WTC11 (cell line): ENCODE results near the gene M6PR. TPM values are rescaled to one million over a fixed set of nuclear protein-coding genes. Genes with fewer than 3 reads are reported as not detected.

Experiments used
- ELF4 ChIP-seq: sonication (generic); formaldehyde crosslinking; IDR thresholded peaks from 2 replicates; pipeline ENCODE4 v1.8.1; 2022; ENCODE audit warnings: low read depth, mild to moderate bottlenecking, moderate library complexity, missing genetic modification reagents
- ESRRA ChIP-seq: sonication (generic); formaldehyde crosslinking; IDR thresholded peaks from 2 replicates; pipeline ENCODE4 v1.8.1; 2022; ENCODE audit warnings: mild to moderate bottlenecking, missing genetic modification reagents, borderline replicate concordance
- FOXJ3 ChIP-seq: sonication (generic); formaldehyde crosslinking; IDR thresholded peaks from 2 replicates; pipeline ENCODE4 v1.9.0; 2021; ENCODE audit warnings: missing genetic modification reagents, mild to moderate bottlenecking, borderline replicate concordance
- FOXP1 ChIP-seq: sonication (generic); formaldehyde crosslinking; IDR thresholded peaks from 2 replicates; pipeline ENCODE4 v1.8.0; 2022; ENCODE audit warnings: missing genetic modification reagents, mild to moderate bottlenecking, moderate library complexity, borderline replicate concordance
- GRHL2 ChIP-seq: fragments of 250-450 bp; sonication (Bioruptor Pico); IDR thresholded peaks from 2 replicates; pipeline ENCODE4 v1.8.0; 2022; ENCODE audit warnings: mild to moderate bottlenecking, moderate library complexity; ENCODE audit not compliant: insufficient replicate concordance, severe bottlenecking
- GTF2I ChIP-seq: fragments of 250-450 bp; sonication (Bioruptor Pico); conservative IDR thresholded peaks from 2 replicates; pipeline ENCODE4 v1.4.0; 2021; ENCODE audit warnings: mild to moderate bottlenecking
- HMGA2 ChIP-seq: fragments of 250-450 bp; sonication (Bioruptor Pico); IDR thresholded peaks from 2 replicates; pipeline ENCODE4 v1.4.0; 2021; ENCODE audit warnings: mild to moderate bottlenecking, moderate library complexity
- JAZF1 ChIP-seq: fragments of 250-450 bp; sonication (Bioruptor Pico); IDR thresholded peaks from 2 replicates; pipeline ENCODE4 v1.9.0; 2021; ENCODE audit warnings: moderate library complexity, mild to moderate bottlenecking, inconsistent platforms
- JUN ChIP-seq: sonication (generic); formaldehyde crosslinking; IDR thresholded peaks from 2 replicates; pipeline ENCODE4 v1.8.0; 2023; ENCODE audit warnings: mild to moderate bottlenecking, missing genetic modification reagents
- MXD4 ChIP-seq: fragments of 250-450 bp; sonication (Bioruptor Pico); IDR thresholded peaks from 2 replicates; pipeline ENCODE4 v1.8.0; 2021; ENCODE audit warnings: mild to moderate bottlenecking, moderate library complexity, borderline replicate concordance
- MYBL2 ChIP-seq: sonication (generic); formaldehyde crosslinking; IDR thresholded peaks from 2 replicates; pipeline ENCODE4 v1.8.1; 2023; ENCODE audit warnings: mild to moderate bottlenecking, moderate library complexity, missing genetic modification reagents
- NFE2L1 ChIP-seq: sonication (generic); formaldehyde crosslinking; IDR thresholded peaks from 2 replicates; pipeline ENCODE4 v1.8.1; 2023; ENCODE audit warnings: missing genetic modification reagents
- NFYB ChIP-seq: sonication (generic); formaldehyde crosslinking; conservative IDR thresholded peaks from 2 replicates; pipeline ENCODE4 v1.8.0; 2022; ENCODE audit warnings: low read depth, missing genetic modification reagents
- NR3C1 ChIP-seq: sonication (generic); formaldehyde crosslinking; conservative IDR thresholded peaks from 2 replicates; pipeline ENCODE4 v1.8.1; 2023; ENCODE audit warnings: low read depth, mild to moderate bottlenecking, missing genetic modification reagents
- SOX15 ChIP-seq: fragments of 250-450 bp; sonication (Bioruptor Pico); IDR thresholded peaks from 2 replicates; pipeline ENCODE4 v1.9.0; 2021; ENCODE audit warnings: mild to moderate bottlenecking
- TEAD1 ChIP-seq: sonication (generic); formaldehyde crosslinking; IDR thresholded peaks from 2 replicates; pipeline ENCODE4 v1.8.0; 2022; ENCODE audit warnings: mild to moderate bottlenecking, missing genetic modification reagents
- ZNF121 ChIP-seq: sonication (generic); formaldehyde crosslinking; IDR thresholded peaks from 2 replicates; pipeline ENCODE4 v1.8.0; 2023; ENCODE audit warnings: missing genetic modification reagents
- ZNF416 ChIP-seq: fragments of 250-450 bp; sonication (Bioruptor Pico); IDR thresholded peaks from 2 replicates; pipeline ENCODE4 v1.9.0; 2021; ENCODE audit warnings: mild to moderate bottlenecking, inconsistent platforms
- total RNA-seq: library from RNA; stranded (reverse); gene quantifications from 3 replicates; pipeline ENCODE4 v1.2.3, GENCODE V29; 2021
- TF ChIP-seq, protein P1 (sequence below): sonication (generic); formaldehyde crosslinking; IDR thresholded peaks from 2 replicates; pipeline ENCODE4 v1.8.1; 2022; ENCODE audit warnings: low read depth, missing genetic modification reagents, borderline replicate concordance
- TF ChIP-seq, protein P2 (sequence below): sonication (generic); formaldehyde crosslinking; conservative IDR thresholded peaks from 2 replicates; pipeline ENCODE4 v1.8.1; 2022; ENCODE audit warnings: mild to moderate bottlenecking, missing genetic modification reagents
- TF ChIP-seq, protein P3 (sequence below): fragments of 250-450 bp; sonication (Bioruptor Pico); IDR thresholded peaks from 2 replicates; pipeline ENCODE4 v1.9.0; 2021; ENCODE audit warnings: mild to moderate bottlenecking
- TF ChIP-seq, protein P4 (sequence below): sonication (generic); formaldehyde crosslinking; IDR thresholded peaks from 2 replicates; pipeline ENCODE4 v1.8.1; 2023; ENCODE audit warnings: mild to moderate bottlenecking, moderate library complexity, missing genetic modification reagents
- TF ChIP-seq, protein P5 (sequence below): sonication (generic); formaldehyde crosslinking; IDR thresholded peaks from 2 replicates; pipeline ENCODE4 v1.8.1; 2022; ENCODE audit warnings: mild to moderate bottlenecking, missing genetic modification reagents, moderate library complexity, borderline replicate concordance
- TF ChIP-seq, protein P6 (sequence below): sonication (generic); formaldehyde crosslinking; IDR thresholded peaks from 2 replicates; pipeline ENCODE4 v1.8.0; 2023; ENCODE audit warnings: missing genetic modification reagents
- TF ChIP-seq, protein P7 (sequence below): sonication (generic); formaldehyde crosslinking; IDR thresholded peaks from 2 replicates; pipeline ENCODE4 v1.8.0; 2023; ENCODE audit warnings: mild to moderate bottlenecking, missing genetic modification reagents
- TF ChIP-seq, protein P8 (sequence below): sonication (generic); formaldehyde crosslinking; IDR thresholded peaks from 2 replicates; pipeline ENCODE4 v1.8.0; 2022; ENCODE audit warnings: mild to moderate bottlenecking, missing genetic modification reagents
- TF ChIP-seq, protein P9 (sequence below): fragments of 250-450 bp; sonication (Bioruptor Pico); IDR thresholded peaks from 2 replicates; pipeline ENCODE4 v1.9.0; 2021; ENCODE audit warnings: moderate library complexity, mild to moderate bottlenecking, inconsistent platforms, borderline replicate concordance

M6PR gene
- total RNA-seq, 1 experiment from 2014 or later = 139 TPM

DNA sequence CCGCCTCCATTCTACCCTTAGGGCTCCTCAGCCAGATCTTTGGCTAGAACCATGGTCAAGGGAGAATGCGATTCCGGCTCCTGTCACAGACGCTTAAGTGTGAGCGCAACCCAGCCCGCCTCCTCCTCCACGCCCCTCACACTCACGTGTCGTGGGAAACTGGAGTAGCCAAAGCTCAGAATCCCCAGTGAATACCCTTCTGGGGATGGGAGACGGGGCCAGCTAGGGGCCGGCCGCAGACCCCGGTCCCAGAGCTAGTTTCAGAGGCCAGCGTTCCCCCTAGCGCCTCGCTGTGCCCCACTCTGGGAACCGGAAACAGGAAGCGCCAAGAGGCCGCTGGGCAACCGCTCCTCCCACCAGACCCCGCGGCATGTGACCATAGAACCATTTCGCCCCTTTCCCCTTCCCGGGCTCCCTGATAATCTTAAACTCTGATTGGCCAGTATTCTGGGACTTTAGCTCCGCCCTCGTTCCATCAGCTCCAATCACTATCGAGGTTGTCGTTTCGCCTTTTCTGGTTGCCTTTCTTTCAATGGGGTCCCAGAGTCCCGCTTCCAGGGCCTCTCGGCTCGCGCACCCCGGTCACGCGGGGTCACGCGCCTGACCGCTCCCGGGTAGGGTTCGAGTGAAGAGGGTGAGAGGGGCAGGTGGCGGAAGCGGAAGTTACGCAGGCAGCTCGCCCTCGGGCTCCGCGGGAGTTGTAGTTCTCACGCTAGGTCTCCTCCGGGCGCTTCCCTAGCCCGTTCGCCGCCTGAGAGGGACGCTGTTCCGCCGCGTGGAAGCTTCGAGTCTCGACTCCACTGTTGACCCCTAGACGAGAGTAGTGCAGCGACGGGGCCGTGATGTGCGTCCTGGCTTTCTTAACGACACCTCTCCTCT is at the start of gene M6PR (continued):
- TF ChIP-seq, protein P1, sequence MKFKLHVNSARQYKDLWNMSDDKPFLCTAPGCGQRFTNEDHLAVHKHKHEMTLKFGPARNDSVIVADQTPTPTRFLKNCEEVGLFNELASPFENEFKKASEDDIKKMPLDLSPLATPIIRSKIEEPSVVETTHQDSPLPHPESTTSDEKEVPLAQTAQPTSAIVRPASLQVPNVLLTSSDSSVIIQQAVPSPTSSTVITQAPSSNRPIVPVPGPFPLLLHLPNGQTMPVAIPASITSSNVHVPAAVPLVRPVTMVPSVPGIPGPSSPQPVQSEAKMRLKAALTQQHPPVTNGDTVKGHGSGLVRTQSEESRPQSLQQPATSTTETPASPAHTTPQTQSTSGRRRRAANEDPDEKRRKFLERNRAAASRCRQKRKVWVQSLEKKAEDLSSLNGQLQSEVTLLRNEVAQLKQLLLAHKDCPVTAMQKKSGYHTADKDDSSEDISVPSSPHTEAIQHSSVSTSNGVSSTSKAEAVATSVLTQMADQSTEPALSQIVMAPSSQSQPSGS (CRISPR knock-in tag) = no peak
- no peak for TF ChIP-seq JAZF1 (CRISPR knock-in tag)
- TF ChIP-seq NFYB (CRISPR knock-in tag) = no peak; the same call in 1 of the 2 replicates
- no peak for TF ChIP-seq GTF2I (CRISPR knock-in tag)
- no peak for TF ChIP-seq GRHL2 (CRISPR knock-in tag)
- no peak for TF ChIP-seq SOX15
- TF ChIP-seq NFE2L1 (CRISPR knock-in tag) = no peak
- TF ChIP-seq, protein P2, sequence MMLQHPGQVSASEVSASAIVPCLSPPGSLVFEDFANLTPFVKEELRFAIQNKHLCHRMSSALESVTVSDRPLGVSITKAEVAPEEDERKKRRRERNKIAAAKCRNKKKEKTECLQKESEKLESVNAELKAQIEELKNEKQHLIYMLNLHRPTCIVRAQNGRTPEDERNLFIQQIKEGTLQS = no peak
- TF ChIP-seq FOXP1 (CRISPR knock-in tag) = no peak; the same call in 1 of the 2 replicates
- TF ChIP-seq ZNF121 = no peak
- TF ChIP-seq MYBL2 = no peak; the same call in 1 of the 2 replicates
- peak; percentile 38; the same call in 1 of the 2 replicates for TF ChIP-seq JUN (CRISPR knock-in tag)
- TF ChIP-seq FOXJ3 (CRISPR knock-in tag) = no peak
- no peak for TF ChIP-seq TEAD1 (CRISPR knock-in tag)
- TF ChIP-seq ELF4 (CRISPR knock-in tag) = no peak
- TF ChIP-seq, protein P3, sequence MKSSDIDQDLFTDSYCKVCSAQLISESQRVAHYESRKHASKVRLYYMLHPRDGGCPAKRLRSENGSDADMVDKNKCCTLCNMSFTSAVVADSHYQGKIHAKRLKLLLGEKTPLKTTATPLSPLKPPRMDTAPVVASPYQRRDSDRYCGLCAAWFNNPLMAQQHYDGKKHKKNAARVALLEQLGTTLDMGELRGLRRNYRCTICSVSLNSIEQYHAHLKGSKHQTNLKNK (CRISPR knock-in tag) = no peak
- no peak for TF ChIP-seq HMGA2
- TF ChIP-seq MXD4 = no peak
- TF ChIP-seq, protein P4, sequence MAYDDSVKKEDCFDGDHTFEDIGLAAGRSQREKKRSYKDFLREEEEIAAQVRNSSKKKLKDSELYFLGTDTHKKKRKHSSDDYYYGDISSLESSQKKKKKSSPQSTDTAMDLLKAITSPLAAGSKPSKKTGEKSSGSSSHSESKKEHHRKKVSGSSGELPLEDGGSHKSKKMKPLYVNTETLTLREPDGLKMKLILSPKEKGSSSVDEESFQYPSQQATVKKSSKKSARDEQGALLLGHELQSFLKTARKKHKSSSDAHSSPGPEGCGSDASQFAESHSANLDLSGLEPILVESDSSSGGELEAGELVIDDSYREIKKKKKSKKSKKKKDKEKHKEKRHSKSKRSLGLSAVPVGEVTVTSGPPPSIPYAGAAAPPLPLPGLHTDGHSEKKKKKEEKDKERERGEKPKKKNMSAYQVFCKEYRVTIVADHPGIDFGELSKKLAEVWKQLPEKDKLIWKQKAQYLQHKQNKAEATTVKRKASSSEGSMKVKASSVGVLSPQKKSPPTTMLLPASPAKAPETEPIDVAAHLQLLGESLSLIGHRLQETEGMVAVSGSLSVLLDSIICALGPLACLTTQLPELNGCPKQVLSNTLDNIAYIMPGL = peak; percentile 45
- no peak for TF ChIP-seq ZNF416 (CRISPR knock-in tag)
- TF ChIP-seq, protein P5, sequence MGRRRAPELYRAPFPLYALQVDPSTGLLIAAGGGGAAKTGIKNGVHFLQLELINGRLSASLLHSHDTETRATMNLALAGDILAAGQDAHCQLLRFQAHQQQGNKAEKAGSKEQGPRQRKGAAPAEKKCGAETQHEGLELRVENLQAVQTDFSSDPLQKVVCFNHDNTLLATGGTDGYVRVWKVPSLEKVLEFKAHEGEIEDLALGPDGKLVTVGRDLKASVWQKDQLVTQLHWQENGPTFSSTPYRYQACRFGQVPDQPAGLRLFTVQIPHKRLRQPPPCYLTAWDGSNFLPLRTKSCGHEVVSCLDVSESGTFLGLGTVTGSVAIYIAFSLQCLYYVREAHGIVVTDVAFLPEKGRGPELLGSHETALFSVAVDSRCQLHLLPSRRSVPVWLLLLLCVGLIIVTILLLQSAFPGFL (CRISPR knock-in tag) = no peak
- TF ChIP-seq, protein P6, sequence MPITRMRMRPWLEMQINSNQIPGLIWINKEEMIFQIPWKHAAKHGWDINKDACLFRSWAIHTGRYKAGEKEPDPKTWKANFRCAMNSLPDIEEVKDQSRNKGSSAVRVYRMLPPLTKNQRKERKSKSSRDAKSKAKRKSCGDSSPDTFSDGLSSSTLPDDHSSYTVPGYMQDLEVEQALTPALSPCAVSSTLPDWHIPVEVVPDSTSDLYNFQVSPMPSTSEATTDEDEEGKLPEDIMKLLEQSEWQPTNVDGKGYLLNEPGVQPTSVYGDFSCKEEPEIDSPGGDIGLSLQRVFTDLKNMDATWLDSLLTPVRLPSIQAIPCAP (CRISPR knock-in tag) = 0 out of 2 replicates have a peak, but pooled peaks have one; percentile 63
- TF ChIP-seq, protein P7, sequence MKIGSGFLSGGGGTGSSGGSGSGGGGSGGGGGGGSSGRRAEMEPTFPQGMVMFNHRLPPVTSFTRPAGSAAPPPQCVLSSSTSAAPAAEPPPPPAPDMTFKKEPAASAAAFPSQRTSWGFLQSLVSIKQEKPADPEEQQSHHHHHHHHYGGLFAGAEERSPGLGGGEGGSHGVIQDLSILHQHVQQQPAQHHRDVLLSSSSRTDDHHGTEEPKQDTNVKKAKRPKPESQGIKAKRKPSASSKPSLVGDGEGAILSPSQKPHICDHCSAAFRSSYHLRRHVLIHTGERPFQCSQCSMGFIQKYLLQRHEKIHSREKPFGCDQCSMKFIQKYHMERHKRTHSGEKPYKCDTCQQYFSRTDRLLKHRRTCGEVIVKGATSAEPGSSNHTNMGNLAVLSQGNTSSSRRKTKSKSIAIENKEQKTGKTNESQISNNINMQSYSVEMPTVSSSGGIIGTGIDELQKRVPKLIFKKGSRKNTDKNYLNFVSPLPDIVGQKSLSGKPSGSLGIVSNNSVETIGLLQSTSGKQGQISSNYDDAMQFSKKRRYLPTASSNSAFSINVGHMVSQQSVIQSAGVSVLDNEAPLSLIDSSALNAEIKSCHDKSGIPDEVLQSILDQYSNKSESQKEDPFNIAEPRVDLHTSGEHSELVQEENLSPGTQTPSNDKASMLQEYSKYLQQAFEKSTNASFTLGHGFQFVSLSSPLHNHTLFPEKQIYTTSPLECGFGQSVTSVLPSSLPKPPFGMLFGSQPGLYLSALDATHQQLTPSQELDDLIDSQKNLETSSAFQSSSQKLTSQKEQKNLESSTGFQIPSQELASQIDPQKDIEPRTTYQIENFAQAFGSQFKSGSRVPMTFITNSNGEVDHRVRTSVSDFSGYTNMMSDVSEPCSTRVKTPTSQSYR (CRISPR knock-in tag) = no peak
- TF ChIP-seq, protein P8, sequence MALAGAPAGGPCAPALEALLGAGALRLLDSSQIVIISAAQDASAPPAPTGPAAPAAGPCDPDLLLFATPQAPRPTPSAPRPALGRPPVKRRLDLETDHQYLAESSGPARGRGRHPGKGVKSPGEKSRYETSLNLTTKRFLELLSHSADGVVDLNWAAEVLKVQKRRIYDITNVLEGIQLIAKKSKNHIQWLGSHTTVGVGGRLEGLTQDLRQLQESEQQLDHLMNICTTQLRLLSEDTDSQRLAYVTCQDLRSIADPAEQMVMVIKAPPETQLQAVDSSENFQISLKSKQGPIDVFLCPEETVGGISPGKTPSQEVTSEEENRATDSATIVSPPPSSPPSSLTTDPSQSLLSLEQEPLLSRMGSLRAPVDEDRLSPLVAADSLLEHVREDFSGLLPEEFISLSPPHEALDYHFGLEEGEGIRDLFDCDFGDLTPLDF = peak; percentile 73; the same call in 1 of the 2 replicates
- no peak for TF ChIP-seq NR3C1 (CRISPR knock-in tag)
- TF ChIP-seq ESRRA (CRISPR knock-in tag) = no peak
- TF ChIP-seq, protein P9, sequence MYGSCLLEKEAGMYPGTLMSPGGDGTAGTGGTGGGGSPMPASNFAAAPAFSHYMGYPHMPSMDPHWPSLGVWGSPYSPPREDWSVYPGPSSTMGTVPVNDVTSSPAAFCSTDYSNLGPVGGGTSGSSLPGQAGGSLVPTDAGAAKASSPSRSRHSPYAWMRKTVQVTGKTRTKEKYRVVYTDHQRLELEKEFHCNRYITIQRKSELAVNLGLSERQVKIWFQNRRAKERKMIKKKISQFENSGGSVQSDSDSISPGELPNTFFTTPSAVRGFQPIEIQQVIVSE (CRISPR knock-in tag) = no peak
